Mucosa of rectum (tissue), 2 donors: ENCODE measurements around the gene RPL5.

Experiments used
- H3K27ac ChIP-seq, 2 donors: one replicate each; pipeline ENCODE4 v1.7.0; 2013; ENCODE audit warnings: inconsistent platforms in 2 of 2, low read depth in 2 of 2, low read length in 2 of 2
- H3K27me3 ChIP-seq, 2 donors: one replicate each; pipeline ENCODE4 v1.7.0; 2013; ENCODE audit warnings: low read length in 2 of 2; ENCODE audit not compliant: control insufficient read depth in 2 of 2, insufficient read depth in 2 of 2
- H3K36me3 ChIP-seq, 2 donors: one replicate each; pipeline ENCODE4 v1.7.0; 2013; ENCODE audit warnings: low read length in 2 of 2; ENCODE audit not compliant: control insufficient read depth in 2 of 2, insufficient read depth in 2 of 2
- H3K4me1 ChIP-seq, 2 donors: one replicate each; pipeline ENCODE4 v1.7.0; 2013; ENCODE audit warnings: low read length in 2 of 2, mild to moderate bottlenecking in 1 of 2; ENCODE audit not compliant: control insufficient read depth in 2 of 2, insufficient read depth in 2 of 2
- H3K4me3 ChIP-seq, 2 donors: one replicate each; pipeline ENCODE4 v1.7.0; 2013; ENCODE audit warnings: low read length in 2 of 2
- H3K9ac ChIP-seq, 2 donors: one replicate each; pipeline ENCODE4 v1.7.0; 2013; ENCODE audit warnings: low read length in 2 of 2, low read depth in 1 of 2, mild to moderate bottlenecking in 1 of 2
- H3K9me3 ChIP-seq, 2 donors: one replicate each; pipeline ENCODE4 v1.7.0; 2013; ENCODE audit warnings: low read length in 2 of 2; ENCODE audit not compliant: control insufficient read depth in 2 of 2
- donor health status: healthy.
- donor health status: Normal muscosa, but diverticular disease.

Gene RPL5

GRCh38 chr1:92887465-92887864, 55.6 kb downstream of the RPL5 start:
- Histone ChIP-seq H3K27ac (no peak overlapping the region), H3K36me3 (no peaks in the 10 kb centered on the region), H3K27me3 (no peaks in the 10 kb centered on the region), H3K4me3 (no peak overlapping the region), H3K4me1 (peaks cover 0 to 13% of the 10 kb centered on the region in 2 donors), H3K9me3 (no peaks in the 10 kb centered on the region), H3K9ac (no peak overlapping the region)
